HepG2 (cell line): Measurements from ENCODE around the gene CORT. TPM values are rescaled to one million over a fixed set of nuclear protein-coding genes. Genes with fewer than 3 reads are reported as not detected.

Experiments
- ATAC-seq: fragments of 200-7000 bp; cut with Tn5 transposase; 3 replicates; pipeline ENCODE4 v1.9.1; 2020; ENCODE audit warnings: mild to moderate bottlenecking, moderate library complexity
- BruUV-seq: library from RNA; stranded (reverse); fragments of 400-500 nt; replicated peaks from 2 replicates; lab custom pipeline; 2021; lab: Mats Ljungman, UMichigan
- CTCF ChIA-PET: fragments of 300-600 bp; formaldehyde crosslinking; extraction: SDS; loops from one replicate; lab custom pipeline; 2021; ENCODE audit warnings: low total read pairs, inconsistent platforms, low intra/inter-chr PET ratio; lab: Yijun Ruan, JAX
- POLR2A ChIA-PET: fragments of 350-600 bp; sonication (Branson Sonifier 250); formaldehyde crosslinking; loops from one replicate; lab custom pipeline; 2020; ENCODE audit warnings: antibody characterized with exemption, inconsistent platforms; lab: Yijun Ruan, JAX
- DNase-seq: peaks from one replicate; pipeline ENCODE4 v3.0.0-alpha.2; 2015; ENCODE audit warnings: low spot score
- FAIRE-seq: peaks from 3 replicates; lab custom pipeline; 2011; peaks lifted over from hg19 to GRCh38; lab: Jason Lieb, UNC
- H2AFZ ChIP-seq: one replicate; pipeline ENCODE4 v1.6.1; 2011; ENCODE audit warnings: low read length, inconsistent platforms
- H3K27ac ChIP-seq: fragments of 300-600 bp; 3 replicates; pipeline ENCODE4 v1.8.0; 2011; ENCODE audit warnings: mixed run types, mild to moderate bottlenecking, mixed read lengths, low read length, inconsistent platforms; ENCODE audit not compliant: insufficient read depth; ENCODE audit errors: extremely low read length
- H3K27me3 ChIP-seq, 2 experiments: fragments of 200-600 bp in 1 of 2; 2 replicates in 1 of 2; 3 replicates in 1 of 2; pipeline versions ENCODE4 v1.6.0 to v1.8.0; 2011; ENCODE audit warnings: low read length in 2 of 2, mild to moderate bottlenecking in 2 of 2, moderate library complexity in 2 of 2, inconsistent platforms in 1 of 2; ENCODE audit not compliant: insufficient read depth in 2 of 2, control insufficient read depth in 1 of 2
- H3K36me3 ChIP-seq, 2 experiments: fragments of 200-600 bp in 1 of 2; replicated peaks in 1 of 2; 2 replicates in 1 of 2; 3 replicates in 1 of 2; pipeline versions ENCODE4 v1.5.1 to v1.8.0; 2011; ENCODE audit warnings: low read length in 2 of 2, inconsistent platforms in 1 of 2; ENCODE audit not compliant: insufficient read depth in 2 of 2, control insufficient read depth in 1 of 2
- H3K4me1 ChIP-seq: 2 replicates; pipeline ENCODE4 v1.5.1; 2012; ENCODE audit warnings: low read length, inconsistent platforms; ENCODE audit not compliant: insufficient read depth
- H3K4me2 ChIP-seq: 2 replicates; pipeline ENCODE4 v1.6.0; 2011; ENCODE audit warnings: low read depth, low read length, inconsistent platforms
- H3K4me3 ChIP-seq, 3 experiments: fragments of 200-600 bp in 1 of 3; sonication (generic), shearing (Covaris generic) in 1 of 3; replicated peaks in 1 of 3; 2 replicates each; pipeline ENCODE4 v1.5.1; 2011 to 2016; ENCODE audit warnings: low read length in 3 of 3, inconsistent platforms in 2 of 3, low read depth in 2 of 3, mild to moderate bottlenecking in 2 of 3, control low read depth in 1 of 3, mixed read lengths in 1 of 3; ENCODE audit not compliant: insufficient read depth in 1 of 3
- H3K79me2 ChIP-seq: one replicate; pipeline ENCODE4 v1.6.1; 2011; ENCODE audit warnings: low read length, inconsistent platforms; ENCODE audit not compliant: insufficient read depth
- H3K9ac ChIP-seq: 2 replicates; pipeline ENCODE4 v1.6.0; 2011; ENCODE audit warnings: mild to moderate bottlenecking, low read depth, low read length, inconsistent platforms; ENCODE audit not compliant: insufficient read depth
- H3K9me3 ChIP-seq: 2 replicates; pipeline ENCODE4 v1.5.1; 2012; ENCODE audit warnings: mild to moderate bottlenecking, low read length
- H4K20me1 ChIP-seq: 2 replicates; pipeline ENCODE4 v1.6.0; 2011; ENCODE audit warnings: inconsistent platforms, mild to moderate bottlenecking, low read length, moderate library complexity; ENCODE audit not compliant: insufficient read depth
- ARID2 ChIP-seq: sonication (generic); formaldehyde crosslinking; IDR thresholded peaks from 2 replicates; pipeline ENCODE4 v1.8.1; 2022; ENCODE audit warnings: mild to moderate bottlenecking, missing genetic modification reagents, borderline replicate concordance
- BORCS8-MEF2B ChIP-seq: sonication (generic); formaldehyde crosslinking; IDR thresholded peaks from 2 replicates; pipeline ENCODE4 v1.8.0; 2022; ENCODE audit warnings: mild to moderate bottlenecking, missing genetic modification reagents
- CHD4 ChIP-seq: fragments of 200-600 bp; sonication (generic); IDR thresholded peaks from 2 replicates; pipeline ENCODE4 v1.7.0; 2017; ENCODE audit warnings: mild to moderate bottlenecking, low read length, borderline replicate concordance
- ERF ChIP-seq: IDR thresholded peaks from 2 replicates; pipeline ENCODE4 v1.6.1; 2018; ENCODE audit warnings: missing biosample characterization, missing genetic modification reagents
- GABPA ChIP-seq, 2 experiments: IDR thresholded peaks; 2 replicates each; pipeline ENCODE4 v1.6.1; 2011 to 2016; ENCODE audit warnings: low read depth in 2 of 2, low read length in 1 of 2, missing biosample characterization in 1 of 2, missing genetic modification characterization in 1 of 2
- GTF2F1 ChIP-seq: fragments of 150-350 bp; IDR thresholded peaks from 2 replicates; pipeline ENCODE4 v1.6.1; 2014; ENCODE audit warnings: low read length
- HES4 ChIP-seq: sonication (generic); formaldehyde crosslinking; IDR thresholded peaks from 2 replicates; pipeline ENCODE4 v1.9.0; 2021; ENCODE audit warnings: mild to moderate bottlenecking, missing genetic modification reagents, borderline replicate concordance
- MED8 ChIP-seq: sonication (generic); formaldehyde crosslinking; IDR thresholded peaks from 2 replicates; pipeline ENCODE4 v1.8.1; 2023; ENCODE audit warnings: mild to moderate bottlenecking, missing genetic modification reagents; ENCODE audit not compliant: insufficient replicate concordance
- MTF1 ChIP-seq: sonication (generic); formaldehyde crosslinking; IDR thresholded peaks from 2 replicates; pipeline ENCODE4 v1.5.0; 2020; ENCODE audit warnings: missing genetic modification reagents
- NFE2L2 ChIP-seq: fragments of 150-350 bp; IDR thresholded peaks from 2 replicates; pipeline ENCODE4 v1.6.1; 2014; ENCODE audit warnings: low read length
- SAP130 ChIP-seq: IDR thresholded peaks from 2 replicates; pipeline ENCODE4 v1.6.1; 2016; ENCODE audit warnings: low read depth
- STAG1 ChIP-seq: sonication (generic); formaldehyde crosslinking; IDR thresholded peaks from 2 replicates; pipeline ENCODE4 v1.4.0; 2020; ENCODE audit warnings: missing genetic modification reagents
- ZNF225 ChIP-seq: sonication (generic); formaldehyde crosslinking; IDR thresholded peaks from 2 replicates; pipeline ENCODE4 v1.4.0; 2020; ENCODE audit warnings: mild to moderate bottlenecking, missing genetic modification reagents
- ZNF337 ChIP-seq: sonication (generic); formaldehyde crosslinking; IDR thresholded peaks from 2 replicates; pipeline ENCODE4 v1.5.1; 2020; ENCODE audit warnings: missing genetic modification reagents, low read depth, mild to moderate bottlenecking, borderline replicate concordance
- ZNF33A ChIP-seq: sonication (generic); formaldehyde crosslinking; IDR thresholded peaks from 2 replicates; pipeline ENCODE4 v1.5.1; 2020; ENCODE audit warnings: missing genetic modification reagents, mild to moderate bottlenecking, moderate library complexity, borderline replicate concordance
- WGBS: methylation state at CpG from one replicate; pipeline ENCODE4 v1.1.6; 2017; ENCODE audit warnings: low lambda C conversion rate; 5-methylcytosine and 5-hydroxymethylcytosine counted together
- in situ Hi-C: cut with HindIII; loops from 2 replicates; pipeline ENCODE4 v1.10.0; 2017; ENCODE audit warnings: low pct_unique_long_range_greater_than_20kb; ENCODE audit not compliant: extremely low pct_ligation_motif_present
- intact Hi-C: fragments of 100-400 bp; cut with micrococcal nuclease; formaldehyde crosslinking; loops from one replicate; pipeline ENCODE4 v1.10.0; 2022; ENCODE audit not compliant: unreplicated experiment
- polyA plus RNA-seq, 8 experiments: library from polyadenylated mRNA; depleted of rRNA in 3 of 8; stranded (reverse) in 7 of 8; unstranded in 1 of 8; fragments of >200 nt; fragmentation: Illumina TruSeq in 4 of 8; extraction: Trizol in 4 of 8; gene quantifications; 2 replicates each; pipeline versions ENCODE4 v1.2.1 to v1.2.3, GENCODE V29; 2011 to 2016; ENCODE audit warnings: low read depth in 4 of 8, missing spikeins in 1 of 8, mixed read lengths in 1 of 8; ENCODE audit not compliant: insufficient read depth in 1 of 8
- total RNA-seq, 5 experiments: library from RNA; depleted of rRNA; stranded (reverse); fragments of >200 nt; fragmentation: Illumina TruSeq; extraction: Trizol; gene quantifications; 2 replicates each; pipeline ENCODE4 v1.2.3, GENCODE V29; 2016; ENCODE audit warnings: low read depth in 1 of 5
- TF ChIP-seq, protein P1 (sequence below): sonication (generic); formaldehyde crosslinking; IDR thresholded peaks from 2 replicates; pipeline ENCODE4 v1.5.1; 2020; ENCODE audit warnings: mild to moderate bottlenecking, missing genetic modification reagents
- TF ChIP-seq, protein P2 (sequence below): sonication (generic); formaldehyde crosslinking; IDR thresholded peaks from 2 replicates; pipeline ENCODE4 v1.5.0; 2020; ENCODE audit warnings: missing genetic modification reagents

CORT gene
- total and polyA plus RNA-seq, 2 of the 13 experiments (the other 11 are each of a cell fraction or from before 2014, with no cell fraction given) = 0.11 to 0.62 TPM

DNA sequence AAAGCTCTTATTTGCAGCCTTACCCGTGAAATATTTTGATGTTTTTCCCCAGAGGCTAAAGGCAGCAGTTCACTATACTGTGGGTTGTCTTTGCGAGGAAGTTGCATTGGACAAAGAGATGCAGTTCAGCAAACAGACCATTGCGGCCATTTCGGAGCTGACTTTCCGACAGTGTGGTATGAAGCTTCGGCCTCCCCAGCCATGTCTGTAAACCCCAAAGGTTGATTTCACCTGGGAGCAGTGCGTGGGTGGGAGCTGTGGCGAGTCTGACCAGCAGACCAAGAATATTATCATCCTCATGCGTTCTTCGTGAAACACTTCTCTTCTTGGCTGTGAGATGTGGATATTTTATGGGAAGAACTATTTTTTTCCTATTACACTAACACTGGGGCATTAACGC, 16.0 kb upstream of the CORT start:
- FAIRE-seq = no peak
- Histone ChIP-seq H3K27me3 (no peaks in the 10 kb centered on the region), H3K9ac (no peak overlapping the region), H2AFZ (no peak overlapping the region), H3K27ac (no peak overlapping the region), H3K79me2 (peaks cover 5% of the 10 kb centered on the region), H3K9me3 (no peaks in the 10 kb centered on the region), H4K20me1 (no peaks in the 10 kb centered on the region), H3K4me2 (no peak overlapping the region), H3K36me3 (no peaks in the 10 kb centered on the region), H3K4me3 (no peak overlapping the region), H3K4me1 (peaks cover 73% of the 10 kb centered on the region)
- no TSS peak for BruUV-seq
- ChIA-PET POLR2A (no interaction called here), CTCF (no interaction called here)
- 92% methylated on average over 11 of the region's 11 CpGs for WGBS
- intact Hi-C loops (loop anchor here (5.0 kb wide), 1 partner anchor 39 kb away; the partner anchor contains the start of genes DFFA and PEX14), in situ Hi-C loops (loop anchor here (5.0 kb wide), 1 partner anchor 64 kb away; no protein-coding TSS in a partner anchor)
- no peak for ATAC-seq
- no peak for TF ChIP-seq MED8
- TF ChIP-seq, protein P1, sequence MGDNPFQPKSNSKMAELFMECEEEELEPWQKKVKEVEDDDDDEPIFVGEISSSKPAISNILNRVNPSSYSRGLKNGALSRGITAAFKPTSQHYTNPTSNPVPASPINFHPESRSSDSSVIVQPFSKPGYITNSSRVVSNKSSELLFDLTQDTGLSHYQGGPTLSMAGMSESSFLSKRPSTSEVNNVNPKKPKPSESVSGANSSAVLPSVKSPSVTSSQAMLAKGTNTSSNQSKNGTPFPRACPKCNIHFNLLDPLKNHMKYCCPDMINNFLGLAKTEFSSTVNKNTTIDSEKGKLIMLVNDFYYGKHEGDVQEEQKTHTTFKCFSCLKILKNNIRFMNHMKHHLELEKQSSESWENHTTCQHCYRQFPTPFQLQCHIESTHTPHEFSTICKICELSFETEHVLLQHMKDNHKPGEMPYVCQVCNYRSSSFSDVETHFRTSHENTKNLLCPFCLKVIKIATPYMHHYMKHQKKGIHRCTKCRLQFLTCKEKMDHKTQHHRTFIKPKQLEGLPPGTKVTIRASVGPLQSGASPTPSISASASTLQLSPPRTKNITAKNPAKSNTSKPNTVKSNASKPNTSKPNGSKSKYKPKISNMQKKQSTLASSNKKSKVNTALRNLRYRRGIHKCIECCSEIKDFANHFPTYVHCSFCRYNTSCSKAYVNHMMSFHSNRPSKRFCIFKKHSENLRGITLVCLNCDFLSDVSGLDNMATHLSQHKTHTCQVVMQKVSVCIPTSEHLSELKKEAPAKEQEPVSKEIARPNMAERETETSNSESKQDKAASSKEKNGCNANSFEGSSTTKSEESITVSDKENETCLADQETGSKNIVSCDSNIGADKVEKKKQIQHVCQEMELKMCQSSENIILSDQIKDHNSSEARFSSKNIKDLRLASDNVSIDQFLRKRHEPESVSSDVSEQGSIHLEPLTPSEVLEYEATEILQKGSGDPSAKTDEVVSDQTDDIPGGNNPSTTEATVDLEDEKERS (CRISPR knock-in tag) = no peak
- TF ChIP-seq ZNF33A (CRISPR knock-in tag) = no peak
- TF ChIP-seq STAG1 (CRISPR knock-in tag) = no peak
- TF ChIP-seq ERF (CRISPR knock-in tag) = no peak
- no peak for TF ChIP-seq SAP130
- no peak for TF ChIP-seq ARID2 (CRISPR knock-in tag)
- no peak for TF ChIP-seq GTF2F1
- TF ChIP-seq GABPA (IDR thresholded peaks at IDR 0.05; ENCODE audit: low read depth, low read length) = no peak
- no peak for TF ChIP-seq GABPA (CRISPR knock-in tag; IDR thresholded peaks at IDR 0.05; ENCODE audit: low read depth)
- no peak for TF ChIP-seq MTF1 (CRISPR knock-in tag)
- TF ChIP-seq BORCS8-MEF2B = no peak
- no peak for TF ChIP-seq ZNF225 (CRISPR knock-in tag)
- TF ChIP-seq HES4 = no peak
- TF ChIP-seq, protein P2, sequence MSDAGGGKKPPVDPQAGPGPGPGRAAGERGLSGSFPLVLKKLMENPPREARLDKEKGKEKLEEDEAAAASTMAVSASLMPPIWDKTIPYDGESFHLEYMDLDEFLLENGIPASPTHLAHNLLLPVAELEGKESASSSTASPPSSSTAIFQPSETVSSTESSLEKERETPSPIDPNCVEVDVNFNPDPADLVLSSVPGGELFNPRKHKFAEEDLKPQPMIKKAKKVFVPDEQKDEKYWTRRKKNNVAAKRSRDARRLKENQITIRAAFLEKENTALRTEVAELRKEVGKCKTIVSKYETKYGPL (CRISPR knock-in tag) = no peak
- TF ChIP-seq NFE2L2 = no peak
- TF ChIP-seq ZNF337 (CRISPR knock-in tag) = no peak
- TF ChIP-seq CHD4 = no peak
- no peak for DNase-seq
